SK-N-MC (cell line): ENCODE data around the gene SH3GL3.

ENCODE experiments used
- EZH2 ChIP-seq: fragments of 200-600 bp; sonication (generic); IDR thresholded peaks from one replicate; pipeline ENCODE4 v1.6.1; 2017; ENCODE audit warnings: antibody characterized with exemption
- FOXP2 ChIP-seq: optimal IDR thresholded peaks from 2 replicates; pipeline ENCODE3; 2011; ENCODE audit warnings: mild to moderate bottlenecking, moderate library complexity; ENCODE audit not compliant: insufficient read depth; ENCODE audit errors: extremely low read length, control extremely low read depth
- POLR2AphosphoS5 ChIP-seq: IDR thresholded peaks from 2 replicates; pipeline ENCODE4 v1.6.1; 2012; ENCODE audit warnings: mild to moderate bottlenecking, low read depth, low read length, borderline replicate concordance

DNA sequence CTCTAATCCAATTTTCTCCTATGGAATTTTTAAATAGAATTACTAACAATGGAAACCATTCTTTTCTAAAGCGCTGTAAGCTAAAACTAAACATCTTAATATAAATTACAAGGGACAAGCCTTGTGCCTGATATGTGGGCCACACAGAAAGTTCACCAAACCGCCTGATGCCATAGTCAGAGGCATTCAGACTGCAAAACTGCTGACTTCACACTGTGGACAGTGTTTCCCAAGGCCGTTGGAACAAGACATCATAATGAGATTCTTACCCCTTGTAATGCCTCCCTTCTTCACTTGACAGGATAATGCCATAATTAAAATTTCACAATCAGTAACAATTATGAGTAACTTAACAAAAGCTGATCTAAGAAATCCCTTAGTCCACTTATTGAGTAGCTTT, 14.9 kb downstream of the SH3GL3 start:
- TF ChIP-seq POLR2AphosphoS5 (no peak), EZH2 (no peak), FOXP2 (no peak)
